CD14-positive monocyte (primary cell): Measurements from ENCODE around the gene MED12L. TPM values are rescaled to one million over a fixed set of nuclear protein-coding genes. Genes with fewer than 3 reads are reported as not detected.
A peak's percentile ranks its signal among the peaks of the same experiment; 100 is the strongest.

ENCODE experiments used
- DNase-seq, 3 donors: peaks; one replicate each; pipeline ENCODE4 v3.0.0-alpha.2; 2011 to 2022
- H2AFZ ChIP-seq: 2 replicates; pipeline ENCODE4 v1.6.0; 2012; ENCODE audit warnings: mild to moderate bottlenecking, low read depth, low read length, inconsistent platforms; ENCODE audit not compliant: insufficient read depth, poor library complexity, severe bottlenecking
- H3K27ac ChIP-seq, 2 donors: 1 replicate in 1 of 2; 2 replicates in 1 of 2; pipeline ENCODE4 v1.5.1; 2012 to 2013; ENCODE audit warnings: low read length in 2 of 2, control low read depth in 1 of 2, inconsistent platforms in 1 of 2, low read depth in 1 of 2, mild to moderate bottlenecking in 1 of 2
- H3K27me3 ChIP-seq, 2 donors: one replicate each; pipeline versions ENCODE4 v1.6.0 to v1.6.1; 2011 to 2013; ENCODE audit warnings: low read length in 2 of 2; ENCODE audit not compliant: control insufficient read depth in 2 of 2, insufficient read depth in 2 of 2
- H3K36me3 ChIP-seq, 2 donors: replicated peaks in 1 of 2; 1 replicate in 1 of 2; 2 replicates in 1 of 2; pipeline versions ENCODE4 v1.5.1 to v1.6.1; 2012 to 2013; ENCODE audit warnings: low read length in 2 of 2, control low read depth in 1 of 2, inconsistent platforms in 1 of 2, mild to moderate bottlenecking in 1 of 2; ENCODE audit not compliant: insufficient read depth in 2 of 2, control insufficient read depth in 1 of 2
- H3K4me1 ChIP-seq, 2 donors: 1 replicate in 1 of 2; 2 replicates in 1 of 2; pipeline versions ENCODE4 v1.5.1 to v1.6.1; 2012 to 2013; ENCODE audit warnings: low read length in 2 of 2, control low read depth in 1 of 2, inconsistent platforms in 1 of 2, mild to moderate bottlenecking in 1 of 2, moderate library complexity in 1 of 2; ENCODE audit not compliant: insufficient read depth in 2 of 2, control insufficient read depth in 1 of 2
- H3K4me2 ChIP-seq: replicated peaks from 2 replicates; pipeline ENCODE3; 2012; ENCODE audit warnings: low read length, moderate library complexity, mild to moderate bottlenecking; ENCODE audit not compliant: poor library complexity, severe bottlenecking; ENCODE audit errors: extremely low read depth
- H3K4me3 ChIP-seq, 3 experiments: fragments of 200-600 bp in 1 of 3; sonication (generic) in 1 of 3; replicated peaks in 1 of 3; 1 replicate in 2 of 3; 2 replicates in 1 of 3; pipeline ENCODE4 v1.5.1; 2011 to 2013; ENCODE audit warnings: low read length in 3 of 3, mild to moderate bottlenecking in 3 of 3, control low read depth in 2 of 3, low read depth in 2 of 3, inconsistent platforms in 1 of 3, moderate library complexity in 1 of 3
- H3K79me2 ChIP-seq: 2 replicates; pipeline ENCODE4 v1.6.0; 2012; ENCODE audit warnings: mild to moderate bottlenecking, control low read depth, inconsistent platforms, low read length, moderate library complexity; ENCODE audit not compliant: insufficient read depth
- H3K9ac ChIP-seq: 2 replicates; pipeline ENCODE4 v1.6.0; 2017; ENCODE audit warnings: low read length, mild to moderate bottlenecking; ENCODE audit not compliant: insufficient read depth, poor library complexity, severe bottlenecking
- H3K9me3 ChIP-seq, 2 donors: replicated peaks in 1 of 2; 1 replicate in 1 of 2; 2 replicates in 1 of 2; pipeline versions ENCODE4 v1.5.1 to v1.6.1; 2012 to 2013; ENCODE audit warnings: low read length in 2 of 2, control low read depth in 1 of 2; ENCODE audit not compliant: control insufficient read depth in 1 of 2, insufficient read depth in 1 of 2
- H4K20me1 ChIP-seq: 2 replicates; pipeline ENCODE4 v1.6.0; 2012; ENCODE audit warnings: mild to moderate bottlenecking, low read length, control low read depth, moderate library complexity; ENCODE audit not compliant: insufficient read depth
- H3K27ac Mint-ChIP-seq, 7 donors: one replicate each; pipeline ENCODE4 v1.8.0; 2020; ENCODE audit warnings: mild to moderate bottlenecking in 7 of 7, mixed read lengths in 7 of 7, moderate library complexity in 6 of 7, inconsistent platforms in 2 of 7
- H3K27me3 Mint-ChIP-seq, 3 donors: one replicate each; pipeline ENCODE4 v1.8.0; 2021 to 2022; ENCODE audit warnings: low read depth in 3 of 3, mild to moderate bottlenecking in 3 of 3, mixed read lengths in 3 of 3, moderate library complexity in 3 of 3, inconsistent platforms in 1 of 3
- H3K36me3 Mint-ChIP-seq, 2 donors: one replicate each; pipeline ENCODE4 v1.8.0; 2020; ENCODE audit warnings: mixed read lengths in 2 of 2, inconsistent platforms in 1 of 2, mild to moderate bottlenecking in 1 of 2
- H3K4me1 Mint-ChIP-seq: one replicate; pipeline ENCODE4 v1.8.0; 2020; ENCODE audit warnings: mild to moderate bottlenecking, mixed read lengths
- H3K4me3 Mint-ChIP-seq, 2 donors: one replicate each; pipeline ENCODE4 v1.8.0; 2020; ENCODE audit warnings: mild to moderate bottlenecking in 2 of 2, mixed read lengths in 2 of 2, moderate library complexity in 1 of 2
- H3K9me3 Mint-ChIP-seq, 7 donors: one replicate each; pipeline ENCODE4 v1.8.0; 2020 to 2022; ENCODE audit warnings: mixed read lengths in 7 of 7, mild to moderate bottlenecking in 6 of 7, moderate library complexity in 6 of 7, inconsistent platforms in 2 of 7
- WGBS: methylation state at CpG from one replicate; pipeline ENCODE4 v1.1.5; 2013; ENCODE audit warnings: missing lambda C conversion rate; ENCODE audit not compliant: insufficient coverage; 5-methylcytosine and 5-hydroxymethylcytosine counted together
- intact Hi-C, 2 donors: fragments of 100-400 bp; cut with micrococcal nuclease; formaldehyde crosslinking; loops; one replicate each; pipeline versions ENCODE4 v1.15.0 to v1.15.1; 2023
- polyA plus RNA-seq, 3 donors: library from polyadenylated mRNA; depleted of rRNA in 1 of 3; unstranded in 2 of 3; stranded (reverse) in 1 of 3; fragments of 300-500 nt in 2 of 3; fragments of >200 nt in 1 of 3; fragmentation: Illumina TruSeq in 2 of 3; gene quantifications; 1 replicate in 2 of 3; 2 replicates in 1 of 3; pipeline ENCODE4 v1.2.3, GENCODE V29; 2012 to 2021
- TF ChIP-seq, protein P1 (sequence below): fragments of 200-600 bp; IDR thresholded peaks from one replicate; pipeline ENCODE4 v1.8.0; 2022; ENCODE audit warnings: antibody characterized with exemption, mild to moderate bottlenecking

Gene MED12L
- polyA plus RNA-seq, 3 donors: 0.12 to 0.29 TPM; not detected in 1

DNA sequence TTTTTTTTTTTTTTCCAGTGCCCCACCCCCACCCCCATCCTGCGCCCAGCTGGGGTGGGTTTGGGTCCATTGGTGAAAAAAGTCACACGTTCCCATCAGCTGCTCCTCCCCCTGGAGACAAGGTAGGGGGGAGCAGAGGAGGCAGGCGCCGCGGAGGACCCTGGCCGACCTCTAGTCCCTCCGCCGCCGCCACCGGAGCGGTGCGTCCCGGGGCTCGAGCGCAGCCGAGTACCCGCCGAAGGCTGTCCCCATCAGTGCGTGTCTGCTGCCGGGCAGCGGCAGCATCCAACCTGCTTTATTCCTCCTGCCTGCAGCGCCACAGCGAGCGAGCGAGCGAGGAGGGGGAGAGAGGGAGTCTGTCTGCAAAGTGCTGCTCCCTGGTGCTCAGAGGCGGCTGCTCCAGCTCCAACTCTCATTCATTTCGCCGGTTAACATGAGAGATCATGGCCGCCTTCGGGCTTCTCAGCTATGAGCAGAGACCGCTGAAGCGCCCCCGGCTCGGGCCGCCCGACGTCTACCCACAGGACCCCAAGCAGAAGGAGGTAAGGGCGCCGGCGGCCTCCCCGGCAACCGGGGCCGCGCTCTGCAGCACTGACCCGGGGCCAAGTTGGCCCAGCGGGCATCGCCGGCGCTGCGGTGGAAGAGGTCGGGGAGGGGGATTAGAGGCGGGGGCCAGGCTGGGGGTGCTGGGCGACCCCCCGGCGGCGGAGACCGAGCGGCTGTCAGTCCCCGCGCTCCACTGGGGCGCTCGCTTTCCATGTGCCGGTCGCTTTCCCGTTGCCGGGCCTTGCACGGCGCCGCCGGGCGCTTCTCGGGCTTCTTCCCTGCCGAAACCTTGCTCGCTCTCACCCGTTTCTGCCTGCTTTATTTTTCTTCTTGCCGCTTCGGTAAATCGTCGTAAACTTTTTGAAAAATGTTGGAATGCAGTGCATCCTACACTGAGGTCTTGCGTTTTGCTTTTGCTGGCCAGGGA lies 1.3 kb downstream of the MED12L start:
- H3K27ac Mint-ChIP-seq: peak overlapping the region in 1 of 7 donors; percentile 68
- Histone ChIP-seq H3K27ac (no peak overlapping the region), H3K79me2 (no peaks in the 10 kb centered on the region), H3K4me3 (peak overlapping the region; percentile 35 to 81 (median 54)), H3K4me1 (peaks cover 20 to 26% of the 10 kb centered on the region in 2 donors), H4K20me1 (no peaks in the 10 kb centered on the region), H3K36me3 (no peaks in the 10 kb centered on the region), H2AFZ (peak overlapping the region; percentile 86), H3K27me3 (peaks cover 33 to 56% of the 10 kb centered on the region in 2 donors), H3K9ac (peak overlapping the region; percentile 51), H3K4me2 (peak overlapping the region; percentile 96), H3K9me3 (peaks cover 0 to 8% of the 10 kb centered on the region in 2 donors)
- peak overlapping the region; percentile 89 to 96 for H3K4me3 Mint-ChIP-seq
- TF ChIP-seq, protein P1, sequence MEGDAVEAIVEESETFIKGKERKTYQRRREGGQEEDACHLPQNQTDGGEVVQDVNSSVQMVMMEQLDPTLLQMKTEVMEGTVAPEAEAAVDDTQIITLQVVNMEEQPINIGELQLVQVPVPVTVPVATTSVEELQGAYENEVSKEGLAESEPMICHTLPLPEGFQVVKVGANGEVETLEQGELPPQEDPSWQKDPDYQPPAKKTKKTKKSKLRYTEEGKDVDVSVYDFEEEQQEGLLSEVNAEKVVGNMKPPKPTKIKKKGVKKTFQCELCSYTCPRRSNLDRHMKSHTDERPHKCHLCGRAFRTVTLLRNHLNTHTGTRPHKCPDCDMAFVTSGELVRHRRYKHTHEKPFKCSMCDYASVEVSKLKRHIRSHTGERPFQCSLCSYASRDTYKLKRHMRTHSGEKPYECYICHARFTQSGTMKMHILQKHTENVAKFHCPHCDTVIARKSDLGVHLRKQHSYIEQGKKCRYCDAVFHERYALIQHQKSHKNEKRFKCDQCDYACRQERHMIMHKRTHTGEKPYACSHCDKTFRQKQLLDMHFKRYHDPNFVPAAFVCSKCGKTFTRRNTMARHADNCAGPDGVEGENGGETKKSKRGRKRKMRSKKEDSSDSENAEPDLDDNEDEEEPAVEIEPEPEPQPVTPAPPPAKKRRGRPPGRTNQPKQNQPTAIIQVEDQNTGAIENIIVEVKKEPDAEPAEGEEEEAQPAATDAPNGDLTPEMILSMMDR: peak; percentile 24
- peaks cover 0 to 9% of the 10 kb centered on the region in 2 donors for H3K36me3 Mint-ChIP-seq
- intact Hi-C loops: no loop called here
- DNase-seq: peak; percentile 48 to 58 (median 48)
- H3K27me3 Mint-ChIP-seq: peaks cover 47 to 64% (median 51%) of the 10 kb centered on the region in 3 donors
- peaks cover 0 to 12% (median 6%) of the 10 kb centered on the region in 7 donors for H3K9me3 Mint-ChIP-seq
- WGBS: under 1% methylated on average over 70 of the region's 81 CpGs
- peaks cover 12% of the 10 kb centered on the region for H3K4me1 Mint-ChIP-seq

DNA sequence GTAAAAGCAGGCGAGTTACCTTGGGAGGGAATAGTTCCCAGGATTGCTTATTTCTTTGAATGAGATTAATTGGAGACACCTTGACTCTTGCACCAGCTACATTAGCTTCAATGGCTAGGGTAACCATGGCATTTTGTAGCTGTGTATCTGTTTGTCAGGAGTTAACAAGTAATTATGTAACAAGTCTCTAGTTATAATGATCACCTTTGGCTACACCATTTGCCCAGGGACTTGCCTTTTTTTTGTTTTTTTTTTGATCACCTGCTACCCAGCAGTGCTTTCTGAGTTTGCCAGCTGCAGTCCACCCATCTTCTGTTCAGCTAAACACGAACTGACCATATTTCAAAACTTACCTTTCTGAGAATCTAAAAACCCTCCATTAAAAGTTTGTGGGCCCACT lies 2.2 kb downstream of the MED12L start:
- no peak overlapping the region for H3K4me2 ChIP-seq
- Mint-ChIP-seq H3K27ac (no peak overlapping the region), H3K4me1 (peaks cover 12% of the 10 kb centered on the region), H3K36me3 (peaks cover 0 to 9% of the 10 kb centered on the region in 2 donors), H3K4me3 (peak overlapping the region in 1 of 2 donors; percentile 96), H3K27me3 (peaks cover 42 to 57% (median 49%) of the 10 kb centered on the region in 3 donors), H3K9me3 (peaks cover 0 to 12% (median 6%) of the 10 kb centered on the region in 7 donors)
- peaks cover 0 to 8% of the 10 kb centered on the region in 2 donors for H3K9me3 ChIP-seq
- no peak for DNase-seq
- H3K4me3 ChIP-seq: no peak overlapping the region
- H3K79me2 ChIP-seq: no peaks in the 10 kb centered on the region
- H3K9ac ChIP-seq: no peak overlapping the region
- H3K27ac ChIP-seq: no peak overlapping the region
- H3K36me3 ChIP-seq: no peaks in the 10 kb centered on the region
- H4K20me1 ChIP-seq: no peaks in the 10 kb centered on the region
- TF ChIP-seq, protein P1: no peak
- H3K4me1 ChIP-seq: peaks cover 20 to 26% of the 10 kb centered on the region in 2 donors
- no CpG with 5 or more reads among the region's 2 CpGs for WGBS
- peaks cover 31 to 50% of the 10 kb centered on the region in 2 donors for H3K27me3 ChIP-seq
- intact Hi-C loops: no loop called here
- no peak overlapping the region for H2AFZ ChIP-seq
